ENCODE results near the gene GAS7.
"Not testable (repeated sequence)": the region's sequence is repeated elsewhere in the genome, so short reads cannot be mapped to it uniquely, and the experiment has no call there.

Gene GAS7

GRCh38 chr17:10106067-10106466 lies 92.3 kb downstream of the GAS7 start:
- no peak for DNase-seq

GRCh38 chr17:10105513-10106001 lies 92.8 kb downstream of the GAS7 start:
- DNase-seq = no peak

DNA sequence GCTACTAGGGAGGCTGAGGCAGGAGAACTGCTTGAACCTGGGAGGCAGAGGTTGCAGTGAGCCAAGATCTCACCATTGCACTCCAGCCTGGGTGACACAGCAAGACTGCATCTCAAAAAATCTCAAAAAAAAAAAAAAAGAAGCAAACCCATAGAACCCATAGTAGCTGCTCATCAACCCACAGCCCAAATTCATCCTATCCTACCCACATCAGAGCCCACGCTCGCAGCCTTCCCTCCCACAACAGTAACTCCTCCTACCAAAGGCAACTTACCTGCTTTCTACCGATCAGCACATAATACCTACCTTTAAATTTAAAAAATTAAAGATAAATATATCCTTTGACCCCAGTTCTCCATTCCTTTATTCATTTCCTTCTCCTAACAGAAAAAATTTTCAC lies 94.7 kb downstream of the GAS7 start:
- no peak for DNase-seq

GRCh38 chr17:10102817-10103216 lies 95.6 kb downstream of the GAS7 start:
- no peak for DNase-seq

DNA sequence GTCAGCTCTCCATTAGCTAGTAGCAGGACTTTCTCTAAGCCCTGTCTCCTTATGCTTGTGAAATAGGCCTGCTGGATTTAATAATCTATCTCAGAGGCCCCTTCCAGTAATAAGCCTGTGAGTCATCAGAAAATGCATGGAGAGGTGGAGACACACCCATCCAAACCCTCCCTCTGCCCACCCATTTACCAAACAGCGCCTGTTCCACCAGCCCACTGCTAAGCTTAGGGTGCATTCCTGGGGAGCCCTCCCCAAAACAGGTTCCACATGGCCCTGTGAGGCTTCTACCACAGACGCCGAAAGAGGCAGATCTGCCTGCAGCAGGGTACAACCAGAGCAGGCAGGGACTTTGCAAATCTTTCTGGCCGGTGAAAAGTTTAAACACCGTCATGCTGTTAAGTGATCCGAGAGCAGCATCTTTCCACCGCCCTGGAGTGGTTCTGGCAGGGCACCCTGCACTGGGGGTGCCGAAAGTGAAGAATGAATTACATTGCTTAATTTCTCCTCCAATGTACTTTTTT lies 99.3 kb downstream of the GAS7 start:
- no peak for DNase-seq

GRCh38 chr17:10096596-10096995 lies 101.8 kb downstream of the GAS7 start:
- DNase-seq = no peak

DNA sequence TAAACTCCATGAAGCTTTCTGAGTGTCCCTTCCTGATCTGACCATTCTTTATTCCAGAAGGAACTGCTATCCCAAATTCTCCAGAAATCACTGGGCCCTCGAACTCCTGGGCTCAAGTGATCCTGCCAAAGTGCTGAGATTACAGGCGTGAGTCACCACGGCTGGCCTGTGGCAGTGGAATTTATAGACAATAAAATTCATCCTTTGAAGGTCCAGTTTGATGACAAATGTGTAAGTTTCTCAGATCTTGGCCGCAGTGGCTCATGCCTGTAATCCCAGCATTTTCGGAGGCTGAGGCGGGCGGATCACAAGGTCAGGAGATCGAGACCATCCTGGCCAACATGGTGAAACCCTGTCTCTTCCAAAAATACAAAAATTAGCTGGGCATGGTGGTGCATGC lies 103.1 kb downstream of the GAS7 start:
- DNase-seq = not testable (repeated sequence)

DNA sequence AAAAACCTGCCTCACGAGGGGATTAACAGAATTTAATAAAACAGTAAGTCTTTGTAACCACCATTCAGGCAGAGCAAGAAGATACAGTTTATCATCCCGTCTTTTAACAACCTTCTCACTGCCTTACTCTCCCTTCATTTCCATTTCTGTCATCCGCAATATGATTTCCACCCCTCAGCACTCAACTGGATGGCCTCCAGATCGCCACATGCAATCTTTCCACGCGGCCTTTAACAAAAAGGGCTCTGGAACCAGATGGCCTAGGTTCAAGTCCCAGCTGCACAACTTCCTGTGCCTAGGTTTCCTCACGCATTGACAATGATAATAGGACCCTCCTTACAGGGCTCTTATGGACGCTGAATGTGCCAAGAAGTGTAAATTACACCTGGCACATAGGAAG lies 103.6 kb downstream of the GAS7 start:
- DNase-seq = no peak

GRCh38 chr17:10092595-10092994 lies 105.8 kb downstream of the GAS7 start:
- no peak for DNase-seq

- DNase-seq = no peak
Observed at GRCh38 chr17:10091046-10091445, 107.4 kb downstream of the GAS7 start.

DNA sequence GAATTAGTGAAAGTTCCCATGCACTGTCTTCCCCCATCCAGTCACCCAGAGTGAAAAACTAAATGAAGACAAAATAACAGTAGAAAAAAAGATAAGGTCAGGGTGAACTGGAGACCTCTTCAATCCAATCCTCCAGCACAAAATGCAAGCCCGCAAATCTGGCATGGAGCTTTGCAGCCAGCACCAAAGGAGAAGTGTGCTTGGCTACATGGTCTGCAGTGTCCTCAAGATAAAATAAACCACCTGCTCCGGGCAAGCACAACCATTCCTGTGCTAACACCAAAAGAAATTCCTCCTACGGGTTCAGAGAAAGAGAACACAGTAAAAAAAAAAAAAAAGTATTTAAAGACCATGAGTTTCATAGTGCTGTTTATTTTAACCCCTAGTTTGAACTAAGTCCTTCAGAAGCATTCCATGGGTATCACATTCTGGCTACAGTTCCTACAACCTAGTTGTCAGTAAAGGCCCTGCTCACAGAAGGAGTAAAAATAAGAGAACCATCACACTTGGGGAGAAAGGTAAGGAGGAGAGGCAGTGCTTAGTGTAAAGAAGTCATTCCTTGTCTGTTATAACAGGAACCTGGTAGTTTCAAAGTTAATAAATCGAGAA lies 109.1 kb downstream of the GAS7 start:
- DNase-seq = no peak

GRCh38 chr17:10088444-10088843 lies 110.0 kb downstream of the GAS7 start:
- no peak for DNase-seq

DNA sequence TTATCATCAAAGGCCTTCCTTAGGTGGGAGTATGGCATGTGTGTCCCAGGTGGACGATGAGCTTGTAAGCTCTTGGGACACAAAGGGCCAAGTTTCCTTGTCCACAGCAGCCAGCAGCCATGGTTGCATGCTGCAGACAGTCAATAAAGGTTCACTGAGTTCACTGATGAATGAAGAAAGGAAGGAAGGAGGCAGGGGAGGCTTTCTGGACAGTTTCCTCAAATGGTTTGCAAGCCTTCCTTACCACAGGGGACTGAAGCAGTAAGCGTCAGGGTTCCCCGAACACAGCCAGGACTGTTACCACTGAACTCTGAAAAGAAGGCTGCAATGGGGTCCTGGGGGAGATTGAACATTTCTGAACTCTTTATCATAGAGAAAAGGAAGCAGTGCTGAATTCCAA lies 111.1 kb downstream of the GAS7 start:
- no peak for DNase-seq

DNA sequence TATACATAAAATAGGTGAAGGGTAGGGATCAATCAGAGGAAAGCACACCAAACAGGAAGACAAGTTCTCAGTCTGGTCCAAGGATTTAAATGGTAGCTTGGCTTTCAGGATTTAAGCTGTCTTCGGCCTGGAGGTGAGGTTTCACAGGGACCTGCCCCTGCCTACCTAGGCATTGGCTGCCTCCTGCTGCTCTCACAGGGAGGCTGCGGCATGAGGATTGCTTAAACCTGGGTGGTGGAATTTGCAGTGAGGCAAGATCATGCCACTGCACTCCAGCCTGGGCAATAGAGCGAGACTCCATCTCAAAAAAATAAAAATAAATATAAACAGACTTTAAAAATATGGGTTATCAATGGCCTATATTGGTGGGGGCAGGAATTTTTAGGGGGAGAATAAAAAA lies 114.5 kb downstream of the GAS7 start:
- DNase-seq = no peak

GRCh38 chr17:10082795-10083194 lies 115.6 kb downstream of the GAS7 start:
- DNase-seq = no peak

GRCh38 chr17:10081571-10082169 lies 116.7 kb downstream of the GAS7 start:
- no peak for DNase-seq

DNA sequence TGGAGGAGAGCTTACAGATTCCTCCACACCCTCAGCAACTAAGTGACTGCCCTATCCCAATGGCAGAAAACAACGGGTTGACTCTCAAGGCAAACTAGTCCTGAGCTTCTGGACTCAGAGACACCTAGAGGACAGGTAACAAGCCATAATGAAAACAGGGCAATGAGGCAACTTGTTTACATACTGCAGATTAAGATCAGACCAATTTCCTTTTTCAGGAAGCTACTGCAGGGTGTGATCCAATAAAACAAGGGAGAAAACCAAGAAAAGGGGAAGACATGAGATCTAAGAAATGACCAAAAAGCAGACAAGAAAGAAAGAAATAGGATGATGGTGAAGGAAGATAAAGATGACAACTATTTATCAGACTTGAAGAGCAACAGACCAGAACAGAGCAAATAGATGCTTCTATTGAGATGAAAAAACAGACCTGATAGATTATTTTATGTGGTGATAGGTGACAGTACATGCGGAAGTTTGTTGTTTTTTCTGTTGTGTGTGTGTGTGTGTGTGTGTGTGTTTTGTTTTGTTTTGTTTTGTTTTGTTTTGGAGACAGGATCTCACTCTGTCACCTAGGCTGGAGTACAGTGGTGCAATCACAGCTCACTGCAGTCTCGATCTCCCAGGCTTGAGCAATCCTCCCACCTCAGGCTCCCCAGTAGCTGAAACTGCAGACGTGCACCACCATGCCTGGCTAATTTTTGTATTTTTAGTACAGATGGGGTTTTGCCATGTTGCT lies 120.7 kb downstream of the GAS7 start:
- DNase-seq = no peak

- DNase-seq = no peak
Observed at GRCh38 chr17:10075919-10076318, 122.5 kb downstream of the GAS7 start.

- no peak for DNase-seq
Observed at GRCh38 chr17:10073941-10074340, 124.5 kb downstream of the GAS7 start.

DNA sequence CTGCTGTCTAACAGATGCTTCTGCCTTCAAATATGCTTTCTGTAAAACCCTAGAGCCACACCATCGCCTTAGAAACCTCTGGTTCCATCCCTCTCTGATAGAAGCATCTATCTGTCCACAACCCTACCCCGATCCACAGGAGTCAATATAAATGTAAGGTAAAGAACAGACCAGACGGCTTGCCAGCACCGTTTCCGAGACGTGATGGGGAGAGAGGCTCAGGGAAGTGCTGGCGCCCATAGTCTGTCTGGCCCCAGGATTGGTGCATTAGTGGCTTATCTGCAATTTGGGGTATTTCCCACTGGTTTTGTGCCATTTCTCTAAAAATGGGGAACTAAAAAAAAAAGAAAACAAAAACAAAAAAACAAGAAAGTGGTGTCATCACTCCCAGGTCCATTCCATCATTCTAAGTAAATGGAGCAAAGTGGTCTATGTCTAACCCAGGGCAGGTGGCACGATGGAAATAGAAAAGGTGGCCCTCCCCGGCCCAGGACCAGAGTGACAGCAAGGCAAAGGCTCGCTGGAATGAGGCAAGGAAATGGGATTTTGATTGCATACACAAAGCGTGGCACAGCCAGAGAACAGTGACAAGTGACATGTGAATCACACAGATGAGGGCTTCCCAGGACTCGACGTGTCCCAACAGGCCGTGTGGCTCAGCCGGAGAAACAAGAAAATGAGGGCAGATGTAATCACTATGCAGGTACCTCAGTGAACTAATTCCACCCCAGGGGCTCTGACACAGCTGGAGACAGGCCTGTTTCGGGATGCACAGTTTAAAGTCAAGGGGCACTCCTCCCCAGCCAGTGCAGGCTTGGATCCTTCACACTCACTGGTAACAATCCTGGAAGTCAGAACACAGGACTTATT lies 125.6 kb downstream of the GAS7 start:
- DNase-seq = no peak

- DNase-seq = no peak
Observed at GRCh38 chr17:10072086-10072485, 126.3 kb downstream of the GAS7 start.

- no peak for DNase-seq
Observed at GRCh38 chr17:10071141-10071540, 127.3 kb downstream of the GAS7 start.

GRCh38 chr17:10070690-10071089 lies 127.7 kb downstream of the GAS7 start:
- no peak for DNase-seq

Data from NCI-H2081 treated with DMSO at 0.1 percent for 48 hours (cell line).